HT1080 (cell line): ENCODE results near the gene APEH. TPM values are rescaled to one million over a fixed set of nuclear protein-coding genes. Genes with fewer than 3 reads are reported as not detected.

Source experiments
- DNase-seq: peaks from one replicate; pipeline ENCODE4 v3.0.0-alpha.2; 2015; ENCODE audit warnings: low read depth
- small RNA-seq: library from RNA; depleted of rRNA; stranded (forward); fragments of <200 nt; gene quantifications from one replicate; pipeline ENCODE3, GENCODE V24; 2014
- total RNA-seq: library from RNA; depleted of rRNA; stranded (reverse); fragments of >200 nt; shearing (Covaris generic); gene quantifications from 2 replicates; pipeline ENCODE4 v1.2.3, GENCODE V29; 2014; rRNA removed

The APEH gene
- total RNA-seq, 1 experiment from 2014 or later, result 163 TPM

GRCh38 chr3:49724586-49724985, 50.4 kb downstream of the APEH start:
- DNase-seq, result no peak

GRCh38 chr3:49725906-49726681, 51.9 kb downstream of the APEH start:
- DNase-seq, result no peak

GRCh38 chr3:49727154-49727923, 53.2 kb downstream of the APEH start:
- no peak for DNase-seq

GRCh38 chr3:49727924-49728361, 53.8 kb downstream of the APEH start:
- no peak for DNase-seq

- no peak for DNase-seq
These were observed 55.9 kb downstream of the APEH start for GRCh38 chr3:49729966-49730609.

- DNase-seq, result no peak
These were observed 58.4 kb downstream of the APEH start for GRCh38 chr3:49732597-49732996.

GRCh38 chr3:49733551-49733950, 59.4 kb downstream of the APEH start:
- DNase-seq, result no peak

Small RNAs within 50 kb of the gene (small RNA-seq; reads per million reads assigned to genes)
- gene AMIGO3, result not detected

Other genes starting within 250 kb of the APEH start
- gene NICN1, start 245.0 kb upstream of the APEH start, total RNA-seq, result 4.0 and 4.6 TPM in 2 replicates
- gene DAG1, start 204.1 kb upstream of the APEH start, total RNA-seq, result 41.4 and 48.1 TPM in 2 replicates
- 0.07 and 0.18 TPM in 2 replicates for gene BSN, start 119.9 kb upstream of the APEH start, total RNA-seq
- gene MST1, start 15.1 kb downstream of the APEH start, total RNA-seq, result 1.1 and 1.6 TPM in 2 replicates
- gene RNF123, start 15.2 kb downstream of the APEH start, total RNA-seq, result 19.3 and 24.4 TPM in 2 replicates
- 2.0 and 3.2 TPM in 2 replicates for gene AMIGO3, start 45.3 kb downstream of the APEH start, total RNA-seq
- 25.9 and 31.0 TPM in 2 replicates for gene GMPPB, start 49.6 kb downstream of the APEH start, total RNA-seq
- gene IP6K1, start 112.2 kb downstream of the APEH start, total RNA-seq, result 24.7 and 35.4 TPM in 2 replicates
- not detected in 2 replicates for gene CDHR4, start 125.5 kb downstream of the APEH start, total RNA-seq
- 1.6 and 5.1 TPM in 2 replicates for gene INKA1, start 128.9 kb downstream of the APEH start, total RNA-seq
- gene UBA7, start 139.6 kb downstream of the APEH start, total RNA-seq, result 8.1 and 13.0 TPM in 2 replicates
- gene TRAIP, start 182.2 kb downstream of the APEH start, total RNA-seq, result 13.4 and 15.1 TPM in 2 replicates
- gene CAMKV, start 195.6 kb downstream of the APEH start, total RNA-seq, result 0.23 TPM in 1 of 2 replicates, not detected in the other
- gene MST1R, start 229.5 kb downstream of the APEH start, total RNA-seq, result 1.2 TPM in 2 replicates